Measurements from ENCODE around the gene MOB3B.

The MOB3B gene

GRCh38 chr9:27353474-27354229 is 176.0 kb downstream of the MOB3B start:
- no peak for DNase-seq

- no peak for DNase-seq
Measured at GRCh38 chr9:27353166-27353473, 176.5 kb downstream of the MOB3B start.

GRCh38 chr9:27352457-27353165 is 177.0 kb downstream of the MOB3B start:
- no peak for DNase-seq

- DNase-seq = no peak
Measured at GRCh38 chr9:27351438-27351837, 178.2 kb downstream of the MOB3B start.

GRCh38 chr9:27350382-27350976 is 179.1 kb downstream of the MOB3B start:
- DNase-seq = no peak

GRCh38 chr9:27349698-27350080 is 179.9 kb downstream of the MOB3B start:
- DNase-seq = no peak

- no peak for DNase-seq
Measured at GRCh38 chr9:27348785-27349697, 180.6 kb downstream of the MOB3B start.

GRCh38 chr9:27347889-27348288 is 181.7 kb downstream of the MOB3B start:
- DNase-seq = no peak

- no peak for DNase-seq
Measured at GRCh38 chr9:27344776-27345175, 184.8 kb downstream of the MOB3B start.

- DNase-seq = no peak
Measured at GRCh38 chr9:27341545-27342294, 187.9 kb downstream of the MOB3B start.

GRCh38 chr9:27340961-27341511 is 188.6 kb downstream of the MOB3B start:
- no peak for DNase-seq

- no peak for DNase-seq
Measured at GRCh38 chr9:27340285-27340674, 189.3 kb downstream of the MOB3B start.

- DNase-seq = no peak
Measured at GRCh38 chr9:27339661-27340284, 189.8 kb downstream of the MOB3B start.

- no peak for DNase-seq
Measured at GRCh38 chr9:27338527-27338903, 191.1 kb downstream of the MOB3B start.

GRCh38 chr9:27337833-27338526 is 191.6 kb downstream of the MOB3B start:
- no peak for DNase-seq

- no peak for DNase-seq
Measured at GRCh38 chr9:27337236-27337635, 192.4 kb downstream of the MOB3B start.

- no peak for DNase-seq
Measured at GRCh38 chr9:27336829-27337228, 192.8 kb downstream of the MOB3B start.

- DNase-seq = no peak
Measured at GRCh38 chr9:27336126-27336525, 193.5 kb downstream of the MOB3B start.

- DNase-seq = no peak
Measured at GRCh38 chr9:27335075-27335474, 194.5 kb downstream of the MOB3B start.

- peak; percentile 28 for DNase-seq
Measured at GRCh38 chr9:27333241-27334052, 196.2 kb downstream of the MOB3B start.
